ENCODE measurements around the gene COA8. TPM values are rescaled to one million over a fixed set of nuclear protein-coding genes. Genes with fewer than 3 reads are reported as not detected.

Gene COA8
- polyA plus RNA-seq, 6 donors from 2014 or later = 47.5 to 70.7 (median 57.8) TPM

Other genes starting within 250 kb of the COA8 start
- 100 to 1,000 TPM; 419 to 531 (median 455) TPM for gene EIF5, start 228.7 kb upstream of the COA8 start, polyA plus RNA-seq (ENCODE audit: low read depth in 6 of 6)
- 10 to 100 TPM; 31.4 to 61.4 (median 34.6) TPM for gene MARK3, start 177.5 kb upstream of the COA8 start, polyA plus RNA-seq (ENCODE audit: low read depth in 6 of 6)
- under 1 TPM in 2 of 6 donors, not detected in 4; 0.80 to 1.00 TPM for gene CKB, start 40.1 kb upstream of the COA8 start, polyA plus RNA-seq (ENCODE audit: low read depth in 6 of 6)
- 10 to 100 TPM in 1 of 6 donors, 1 to 10 TPM in 5; 6.2 to 13.9 (median 8.3) TPM for gene TRMT61A, start 33.8 kb upstream of the COA8 start, polyA plus RNA-seq (ENCODE audit: low read depth in 6 of 6)
- gene BAG5, start 303 bp upstream of the COA8 start, polyA plus RNA-seq (ENCODE audit: low read depth in 6 of 6) = 10 to 100 TPM; 11.0 to 55.5 (median 41.9) TPM
- 10 to 100 TPM; 25.9 to 90.4 (median 56.2) TPM for gene KLC1, start 66.3 kb downstream of the COA8 start, polyA plus RNA-seq (ENCODE audit: low read depth in 6 of 6)
- 1 to 10 TPM; 2.9 to 7.5 (median 5.7) TPM for gene XRCC3, start 152.5 kb downstream of the COA8 start, polyA plus RNA-seq (ENCODE audit: low read depth in 6 of 6)
- gene ZFYVE21, start 152.8 kb downstream of the COA8 start, polyA plus RNA-seq (ENCODE audit: low read depth in 6 of 6) = 10 to 100 TPM in 1 of 6 donors, 1 to 10 TPM in 5; 4.8 to 10.5 (median 6.7) TPM